ENCODE measurements around the gene ANKRD44. TPM values are rescaled to one million over a fixed set of nuclear protein-coding genes. Genes with fewer than 3 reads are reported as not detected.

ANKRD44 gene
- total RNA-seq, 1 donor from 2014 or later: 11.2 TPM

DNA sequence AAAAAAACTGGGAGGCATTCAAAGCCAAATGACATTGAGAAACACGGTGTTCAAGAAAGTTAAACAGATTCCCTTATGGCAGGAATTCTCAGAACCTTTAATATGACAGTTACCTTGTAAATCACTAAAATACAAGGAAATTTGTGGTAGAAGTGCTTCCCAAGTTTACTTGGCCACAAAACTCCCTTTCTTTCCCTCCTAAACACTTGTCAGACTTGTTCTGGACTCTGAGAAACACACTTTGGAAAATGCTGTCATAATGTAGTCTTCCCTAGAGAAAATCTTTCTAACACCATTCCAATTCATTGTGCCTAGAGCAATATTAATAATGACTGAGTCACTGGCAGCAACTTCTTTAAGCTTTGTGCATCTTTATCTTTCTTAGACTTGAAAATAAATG, 140.4 kb downstream of the ANKRD44 start:
- no peak for TF ChIP-seq CTCF (conservative IDR thresholded peaks at IDR 0.05)
- no peak for DNase-seq (ENCODE audit: low read depth, low spot score)
- no peak overlapping the region for H3K27ac Mint-ChIP-seq (ENCODE audit: unreplicated experiment)
- H3K36me3 Mint-ChIP-seq (ENCODE audit: low read depth): no peaks in the 10 kb centered on the region
- no peak overlapping the region for H3K4me3 Mint-ChIP-seq
- H3K9me3 Mint-ChIP-seq: no peaks in the 10 kb centered on the region
- H3K27me3 Mint-ChIP-seq (ENCODE audit: low read depth): no peaks in the 10 kb centered on the region
- H3K4me1 Mint-ChIP-seq: peaks cover 7% of the 10 kb centered on the region

DNA sequence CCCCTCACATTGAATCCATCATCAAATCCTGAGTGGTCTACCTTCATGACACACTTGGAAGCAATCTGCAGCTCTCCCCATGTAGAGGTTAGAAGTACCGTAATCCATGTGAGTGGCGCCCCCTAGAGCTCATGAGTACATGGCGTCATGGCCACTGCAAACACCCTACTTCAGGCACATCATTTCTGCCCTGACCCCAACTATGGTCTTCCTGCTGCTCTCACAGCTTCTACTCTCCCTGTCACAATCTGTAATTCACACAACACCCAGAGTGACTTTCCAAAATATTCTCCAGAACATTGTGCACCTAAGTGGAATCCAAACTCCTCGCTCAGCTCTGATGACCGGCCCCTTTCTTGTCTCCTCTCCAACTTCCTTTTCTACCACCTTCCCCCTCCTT, 141.9 kb downstream of the ANKRD44 start:
- no peaks in the 10 kb centered on the region for H3K27me3 Mint-ChIP-seq (ENCODE audit: low read depth)
- H3K36me3 Mint-ChIP-seq (ENCODE audit: low read depth): no peaks in the 10 kb centered on the region
- DNase-seq (ENCODE audit: low read depth, low spot score): peak; percentile 65
- H3K4me3 Mint-ChIP-seq: no peak overlapping the region
- TF ChIP-seq CTCF (conservative IDR thresholded peaks at IDR 0.05): peak; percentile 67
- no peak overlapping the region for H3K27ac Mint-ChIP-seq (ENCODE audit: unreplicated experiment)
- peaks cover 14% of the 10 kb centered on the region for H3K4me1 Mint-ChIP-seq
- no peaks in the 10 kb centered on the region for H3K9me3 Mint-ChIP-seq

- Mint-ChIP-seq H3K9me3 (no peaks in the 10 kb centered on the region), H3K4me3 (no peak overlapping the region)
- no peak for TF ChIP-seq CTCF (conservative IDR thresholded peaks at IDR 0.05)
Measured at GRCh38 chr2:197167608-197168314, 142.8 kb downstream of the ANKRD44 start.

DNA sequence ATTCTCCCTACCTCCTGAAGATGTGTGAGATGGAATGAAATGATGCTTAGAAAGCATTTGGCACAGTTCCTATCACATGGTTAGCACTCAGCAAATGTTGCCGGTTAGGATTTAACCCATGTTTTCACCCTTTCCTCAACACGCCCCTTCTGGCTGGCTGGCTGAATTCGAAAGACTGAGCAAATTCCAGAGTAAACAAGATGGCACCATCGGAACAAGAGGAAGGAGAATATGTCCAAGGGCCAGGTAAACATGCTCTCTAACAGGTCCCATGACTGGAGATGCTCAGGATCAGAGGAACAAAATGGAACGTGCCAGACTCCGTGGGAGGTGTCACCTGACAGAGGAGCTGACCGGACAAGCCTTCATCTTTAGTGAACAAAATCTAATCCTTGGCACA, 145.6 kb downstream of the ANKRD44 start:
- H3K27ac Mint-ChIP-seq (ENCODE audit: unreplicated experiment): peak overlapping the region; percentile 67
- no peak overlapping the region for H3K4me3 Mint-ChIP-seq
- H3K9me3 Mint-ChIP-seq: peaks cover 5% of the 10 kb centered on the region
- DNase-seq (ENCODE audit: low read depth, low spot score): no peak
- no peaks in the 10 kb centered on the region for H3K36me3 Mint-ChIP-seq (ENCODE audit: low read depth)
- H3K4me1 Mint-ChIP-seq: peaks cover 19% of the 10 kb centered on the region
- no peak for TF ChIP-seq CTCF (conservative IDR thresholded peaks at IDR 0.05)
- H3K27me3 Mint-ChIP-seq (ENCODE audit: low read depth): no peaks in the 10 kb centered on the region

More at GRCh38 chr2:197167608-197168314, 142.8 kb downstream of the ANKRD44 start:
- Mint-ChIP-seq H3K27me3 (ENCODE audit: low read depth) (no peaks in the 10 kb centered on the region), H3K36me3 (ENCODE audit: low read depth) (no peaks in the 10 kb centered on the region), H3K27ac (ENCODE audit: unreplicated experiment) (no peak overlapping the region), H3K4me1 (peaks cover 14% of the 10 kb centered on the region)
- no peak for DNase-seq (ENCODE audit: low read depth, low spot score)

DNA sequence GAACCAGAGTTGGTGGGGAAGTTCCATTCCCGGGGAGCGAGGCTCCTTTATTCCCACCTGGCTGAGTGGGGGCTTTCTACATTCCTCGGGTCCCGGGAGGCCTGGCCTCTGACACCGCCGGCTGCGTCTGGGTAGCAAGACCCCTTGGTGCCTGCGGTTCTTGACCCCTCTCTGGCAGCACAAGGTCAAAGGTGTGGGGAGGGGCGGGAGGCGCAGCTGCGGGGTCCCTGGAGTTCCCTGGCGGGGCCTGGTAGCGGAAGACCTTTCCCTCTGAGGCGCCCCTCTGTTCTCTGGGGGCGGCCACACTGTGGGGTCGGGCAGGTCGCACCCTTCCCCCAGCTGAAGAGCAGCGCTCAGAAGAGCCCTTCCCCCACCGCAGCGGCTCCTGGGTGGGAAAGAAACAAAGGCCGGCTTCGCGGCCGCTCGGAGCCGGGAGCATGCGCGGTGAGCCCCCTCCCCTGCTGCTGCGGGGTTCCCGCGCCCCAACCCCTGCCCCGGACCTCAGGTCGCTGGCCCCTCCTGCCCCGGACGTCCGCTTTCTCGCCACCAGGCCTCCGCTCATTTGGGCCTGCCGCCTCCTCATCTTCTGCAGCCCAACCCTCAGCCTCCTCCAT, 146.3 kb downstream of the ANKRD44 start:
- no peak for TF ChIP-seq CTCF (conservative IDR thresholded peaks at IDR 0.05)
- peak overlapping the region; percentile 52 for H3K4me3 Mint-ChIP-seq
- H3K36me3 Mint-ChIP-seq (ENCODE audit: low read depth): no peaks in the 10 kb centered on the region
- H3K4me1 Mint-ChIP-seq: peaks cover 19% of the 10 kb centered on the region
- peak; percentile 47 for DNase-seq (ENCODE audit: low read depth, low spot score)
- H3K27ac Mint-ChIP-seq (ENCODE audit: unreplicated experiment): peak overlapping the region; percentile 67
- H3K27me3 Mint-ChIP-seq (ENCODE audit: low read depth): no peaks in the 10 kb centered on the region
- peaks cover 5% of the 10 kb centered on the region for H3K9me3 Mint-ChIP-seq

Measured in neural crest cell (in vitro differentiated cells).